ENCODE results near the gene OSBPL5.

The OSBPL5 gene

GRCh38 chr11:3197044-3197695 is 32.1 kb upstream of the OSBPL5 start:
- TF ChIP-seq ZFX (IDR thresholded peaks at IDR 0.05; ENCODE audit: borderline replicate concordance), result no peak
- TF ChIP-seq CTCF (IDR thresholded peaks at IDR 0.05), result no peak
- H3K27ac ChIP-seq, result no peak overlapping the region

GRCh38 chr11:3196161-3197043 is 31.3 kb upstream of the OSBPL5 start:
- TF ChIP-seq CTCF (IDR thresholded peaks at IDR 0.05) (no peak), ZFX (IDR thresholded peaks at IDR 0.05; ENCODE audit: borderline replicate concordance) (no peak)
- H3K27ac ChIP-seq, result no peak overlapping the region

GRCh38 chr11:3195251-3196160 is 30.4 kb upstream of the OSBPL5 start:
- TF ChIP-seq ZFX (IDR thresholded peaks at IDR 0.05; ENCODE audit: borderline replicate concordance) (no peak), CTCF (IDR thresholded peaks at IDR 0.05) (peak; percentile 70)
- no peak overlapping the region for H3K27ac ChIP-seq

- TF ChIP-seq ZFX (IDR thresholded peaks at IDR 0.05; ENCODE audit: borderline replicate concordance), result no peak
- TF ChIP-seq CTCF (IDR thresholded peaks at IDR 0.05), result no peak
- H3K27ac ChIP-seq, result no peak overlapping the region
These were observed 29.1 kb upstream of the OSBPL5 start for GRCh38 chr11:3194016-3194816.

GRCh38 chr11:3193373-3194015 is 28.4 kb upstream of the OSBPL5 start:
- TF ChIP-seq CTCF (IDR thresholded peaks at IDR 0.05) (no peak), ZFX (IDR thresholded peaks at IDR 0.05; ENCODE audit: borderline replicate concordance) (no peak)
- no peak overlapping the region for H3K27ac ChIP-seq
